NK-92 (cell line): ENCODE data around the gene GRPEL2.

Experiments used
- DNase-seq: peaks from one replicate; lab custom pipeline; 2025; ENCODE audit not compliant: unreplicated experiment; lab: John Stamatoyannopoulos, UW

GRPEL2 gene

GRCh38 chr5:149317281-149318048 is 27.8 kb upstream of the GRPEL2 start:
- DNase-seq, result no peak

GRCh38 chr5:149319174-149319573 is 26.1 kb upstream of the GRPEL2 start:
- DNase-seq, result no peak

- no peak for DNase-seq
These were observed 24.4 kb upstream of the GRPEL2 start for GRCh38 chr5:149320791-149321330.

GRCh38 chr5:149322518-149322917 is 22.8 kb upstream of the GRPEL2 start:
- DNase-seq, result no peak

- no peak for DNase-seq
These were observed 22.1 kb upstream of the GRPEL2 start for GRCh38 chr5:149323210-149323609.

- DNase-seq, result no peak
These were observed 21.6 kb upstream of the GRPEL2 start for GRCh38 chr5:149323621-149324205.

- DNase-seq, result no peak
These were observed 20.7 kb upstream of the GRPEL2 start for GRCh38 chr5:149324641-149325040.

- no peak for DNase-seq
These were observed 20.0 kb upstream of the GRPEL2 start for GRCh38 chr5:149325166-149325735.

- DNase-seq, result no peak
These were observed 19.4 kb upstream of the GRPEL2 start for GRCh38 chr5:149325894-149326293.

- no peak for DNase-seq
These were observed 18.7 kb upstream of the GRPEL2 start for GRCh38 chr5:149326611-149327010.

- DNase-seq, result no peak
These were observed 17.1 kb upstream of the GRPEL2 start for GRCh38 chr5:149328177-149328576.

GRCh38 chr5:149333711-149334443 is 11.4 kb upstream of the GRPEL2 start:
- no peak for DNase-seq

GRCh38 chr5:149337736-149338135 is 7.6 kb upstream of the GRPEL2 start:
- DNase-seq, result no peak

GRCh38 chr5:149338364-149338763 is 6.9 kb upstream of the GRPEL2 start:
- no peak for DNase-seq

GRCh38 chr5:149340920-149341319 is 4.4 kb upstream of the GRPEL2 start:
- DNase-seq, result no peak

GRCh38 chr5:149341876-149342275 is 3.4 kb upstream of the GRPEL2 start:
- DNase-seq, result no peak

GRCh38 chr5:149344151-149344550 is 1.1 kb upstream of the GRPEL2 start:
- no peak for DNase-seq

- no peak for DNase-seq
These were observed 558 bp downstream of the GRPEL2 start for GRCh38 chr5:149345892-149346222.

GRCh38 chr5:149348518-149348917 is 3.2 kb downstream of the GRPEL2 start:
- no peak for DNase-seq

- DNase-seq, result no peak
These were observed 4.1 kb downstream of the GRPEL2 start for GRCh38 chr5:149349382-149349781.

GRCh38 chr5:149352169-149352568 is 6.9 kb downstream of the GRPEL2 start:
- no peak for DNase-seq

- DNase-seq, result no peak
These were observed 8.6 kb downstream of the GRPEL2 start for GRCh38 chr5:149353911-149354310.
